NCI-H2107 (cell line): ENCODE results near the gene NPAS3.

ENCODE experiments used
- DNase-seq: peaks from one replicate; lab custom pipeline; 2025; lab: John Stamatoyannopoulos, UW

NPAS3 gene

DNA sequence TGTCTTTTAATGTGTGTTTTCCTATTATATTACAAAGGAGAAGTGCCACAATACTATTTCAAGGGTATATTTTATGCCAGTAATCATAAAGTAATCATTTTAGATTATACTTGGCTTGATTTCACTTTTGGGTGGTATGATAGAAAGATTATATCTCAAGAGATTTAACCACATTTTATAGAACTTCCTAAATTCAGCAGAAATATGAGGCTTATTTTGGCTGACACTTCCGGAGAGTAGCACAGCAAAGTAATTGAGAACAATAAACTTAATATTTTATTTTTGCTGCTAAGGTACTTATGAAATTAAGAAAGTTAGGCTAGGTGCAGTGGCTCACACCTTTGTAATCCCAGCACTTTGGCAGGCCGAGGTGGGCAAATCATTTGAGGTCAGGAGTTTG, 319.1 kb downstream of the NPAS3 start:
- no peak for DNase-seq

DNA sequence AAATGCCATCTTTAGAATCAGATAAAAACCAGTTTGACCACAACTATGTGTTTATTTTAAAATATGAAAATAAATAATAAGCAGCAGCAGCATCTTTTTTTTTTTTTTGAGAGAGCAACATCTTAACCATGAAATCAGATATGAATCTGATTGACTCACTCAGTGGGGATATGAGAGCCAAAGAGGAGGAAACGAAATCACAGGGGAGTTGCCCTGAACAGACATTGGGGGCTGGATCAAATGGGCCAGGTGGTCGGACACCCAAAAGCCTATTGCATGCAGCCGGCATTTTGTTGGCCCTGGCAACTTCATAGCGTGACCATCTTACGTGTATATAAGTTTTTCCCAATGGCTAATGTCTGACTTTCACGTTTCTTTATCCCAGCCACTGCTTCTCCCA, 321.1 kb downstream of the NPAS3 start:
- DNase-seq, result no peak

DNA sequence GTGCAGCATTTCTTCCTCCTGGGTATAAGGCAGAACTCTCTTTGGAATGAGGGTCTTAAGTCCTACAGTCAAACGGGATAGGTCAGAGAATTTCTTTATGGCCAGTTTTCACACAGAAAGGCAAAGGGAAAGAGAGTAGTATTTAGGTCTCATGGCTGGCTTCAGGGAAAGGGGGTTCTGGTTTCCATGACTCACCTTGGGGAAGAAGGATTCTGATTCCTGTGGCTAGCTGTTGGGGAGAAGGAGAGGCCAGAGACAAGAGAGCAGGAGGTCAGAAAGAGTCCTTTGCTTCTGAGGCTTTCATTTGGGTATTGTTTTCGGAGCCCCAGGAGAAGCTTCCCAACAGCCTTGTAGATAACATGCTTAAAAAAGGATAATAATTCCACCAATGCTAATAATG, 332.5 kb downstream of the NPAS3 start:
- no peak for DNase-seq

DNA sequence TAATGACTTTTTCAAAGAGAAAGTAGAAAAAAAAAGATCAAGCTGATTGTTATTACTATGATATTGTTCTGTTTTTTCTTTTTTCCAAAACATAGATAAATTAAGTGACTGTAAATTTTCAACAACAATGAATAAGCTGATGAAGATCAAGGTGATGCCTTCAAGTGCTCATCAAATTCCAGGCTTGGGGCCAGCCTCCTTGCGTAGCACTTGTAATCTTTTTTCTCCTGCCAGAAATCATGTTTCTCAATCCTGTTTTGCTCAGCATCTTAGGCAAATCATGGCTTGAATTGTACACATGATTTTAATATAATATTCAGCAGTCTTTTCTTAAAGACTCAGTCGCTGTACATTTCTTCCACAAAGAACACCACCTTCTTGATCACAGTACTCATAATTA, 333.2 kb downstream of the NPAS3 start:
- no peak for DNase-seq

DNA sequence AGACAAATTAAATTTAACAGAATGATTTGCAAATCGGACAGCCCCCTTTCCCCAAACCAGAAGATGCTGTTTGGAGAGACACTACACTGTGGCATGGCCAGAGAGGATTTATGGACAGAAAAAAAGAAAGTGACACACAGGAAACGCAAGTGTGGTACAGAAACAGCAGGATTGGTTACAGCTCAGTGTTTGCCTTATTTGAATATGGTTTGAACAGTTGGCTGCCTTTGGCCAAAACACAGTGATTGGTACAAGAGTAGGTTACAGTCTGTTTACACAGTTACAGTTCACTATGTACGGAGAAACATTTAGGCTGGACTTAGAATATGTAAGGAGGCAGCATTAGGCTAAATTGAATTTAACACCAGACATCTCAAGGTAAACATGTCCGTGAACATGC, 335.3 kb downstream of the NPAS3 start:
- no peak for DNase-seq

DNA sequence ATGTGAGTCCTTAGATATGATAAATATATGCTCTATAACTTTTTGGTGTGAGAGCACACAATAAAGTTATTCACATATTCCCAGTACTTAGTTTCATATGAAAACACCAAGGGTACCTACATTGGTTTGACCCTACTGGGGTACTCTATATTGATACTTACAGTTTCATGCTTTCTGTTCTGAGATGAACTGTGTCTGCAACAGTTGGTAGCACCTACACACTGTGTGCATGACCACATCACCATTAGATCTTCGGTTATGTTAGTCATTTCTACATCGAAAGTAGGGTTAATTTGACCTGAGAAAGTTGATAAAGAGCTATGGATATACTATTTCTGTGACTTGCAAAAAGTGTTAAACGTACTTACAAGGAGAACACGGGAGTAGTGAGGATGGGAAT, 337.2 kb downstream of the NPAS3 start:
- no peak for DNase-seq

DNA sequence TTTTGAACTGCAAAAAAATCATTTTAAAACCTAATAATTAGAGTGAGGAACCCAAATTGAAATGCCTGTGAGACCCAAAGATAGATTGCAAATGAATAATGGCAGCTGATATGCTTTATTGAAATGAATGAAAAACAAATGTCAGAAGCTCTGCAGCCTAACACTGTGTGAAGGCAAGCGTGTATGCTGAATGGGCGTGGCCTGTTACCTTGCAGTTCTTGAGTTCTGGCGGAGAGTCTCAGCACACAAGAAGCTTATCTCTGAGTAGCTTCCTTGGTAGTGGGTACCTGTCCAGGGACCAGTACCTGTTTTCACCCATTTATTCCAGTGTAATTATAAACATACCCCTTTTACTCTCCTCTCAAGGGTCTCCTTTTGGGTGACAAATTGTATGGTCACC, 341.2 kb downstream of the NPAS3 start:
- DNase-seq, result no peak

DNA sequence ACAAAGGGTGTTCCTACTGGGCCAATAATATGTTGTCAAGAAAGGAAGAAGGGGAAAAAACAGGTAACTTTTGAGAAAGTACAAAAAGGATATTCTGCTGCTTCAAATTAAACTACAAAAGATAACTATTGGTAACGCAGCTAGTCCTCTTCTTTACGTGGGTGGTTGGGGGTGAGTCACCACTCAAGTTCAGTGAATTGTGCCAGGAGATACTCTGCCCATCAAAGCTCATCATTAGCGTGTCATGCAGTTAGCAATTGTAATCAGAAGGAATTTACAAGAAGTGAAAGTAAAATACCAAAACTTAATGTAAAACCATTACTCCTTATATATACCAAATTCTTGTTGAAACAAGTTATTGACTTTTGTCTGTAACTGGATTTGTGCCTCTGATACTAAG, 342.0 kb downstream of the NPAS3 start:
- no peak for DNase-seq

DNA sequence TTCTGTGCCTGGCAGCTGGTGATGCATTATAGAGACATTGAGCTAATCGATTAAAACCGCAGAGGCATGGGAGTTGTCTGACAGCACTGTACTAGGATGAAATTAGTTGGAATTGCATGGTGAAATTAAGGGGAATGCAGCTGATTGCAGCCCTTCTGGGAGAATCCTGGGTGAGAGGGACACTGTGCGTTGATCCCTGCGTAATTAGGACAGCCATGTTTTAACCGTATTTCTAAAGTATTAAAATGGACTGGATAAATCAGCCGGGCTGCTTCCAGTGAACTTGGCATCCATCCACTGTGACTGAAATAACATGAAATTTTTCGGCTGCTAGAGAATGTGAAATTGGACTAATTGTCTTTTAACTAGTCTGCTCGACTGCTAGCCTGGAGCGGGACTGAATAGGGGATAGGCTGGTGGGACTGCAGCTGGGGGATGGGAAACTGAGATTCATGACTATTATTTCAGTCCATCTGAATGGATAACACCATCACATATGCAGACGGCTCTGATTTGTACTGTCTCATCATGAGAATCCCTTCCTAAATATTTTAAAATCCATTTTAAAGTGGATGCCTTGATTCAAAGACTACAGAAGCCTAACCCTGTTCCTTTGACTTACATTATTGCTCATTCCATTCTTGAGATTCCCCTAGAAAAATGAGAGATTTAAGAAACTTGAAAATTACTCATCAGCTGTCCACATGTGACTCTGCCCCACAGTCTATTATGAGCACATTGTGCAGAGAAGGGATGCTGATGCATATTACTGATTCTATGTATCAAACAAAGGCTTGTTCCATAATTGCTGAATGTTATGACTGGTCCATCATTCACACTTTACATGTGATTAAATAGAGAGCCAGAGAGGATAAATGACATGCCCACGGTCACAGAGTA, 343.9 kb downstream of the NPAS3 start:
- no peak for DNase-seq

DNA sequence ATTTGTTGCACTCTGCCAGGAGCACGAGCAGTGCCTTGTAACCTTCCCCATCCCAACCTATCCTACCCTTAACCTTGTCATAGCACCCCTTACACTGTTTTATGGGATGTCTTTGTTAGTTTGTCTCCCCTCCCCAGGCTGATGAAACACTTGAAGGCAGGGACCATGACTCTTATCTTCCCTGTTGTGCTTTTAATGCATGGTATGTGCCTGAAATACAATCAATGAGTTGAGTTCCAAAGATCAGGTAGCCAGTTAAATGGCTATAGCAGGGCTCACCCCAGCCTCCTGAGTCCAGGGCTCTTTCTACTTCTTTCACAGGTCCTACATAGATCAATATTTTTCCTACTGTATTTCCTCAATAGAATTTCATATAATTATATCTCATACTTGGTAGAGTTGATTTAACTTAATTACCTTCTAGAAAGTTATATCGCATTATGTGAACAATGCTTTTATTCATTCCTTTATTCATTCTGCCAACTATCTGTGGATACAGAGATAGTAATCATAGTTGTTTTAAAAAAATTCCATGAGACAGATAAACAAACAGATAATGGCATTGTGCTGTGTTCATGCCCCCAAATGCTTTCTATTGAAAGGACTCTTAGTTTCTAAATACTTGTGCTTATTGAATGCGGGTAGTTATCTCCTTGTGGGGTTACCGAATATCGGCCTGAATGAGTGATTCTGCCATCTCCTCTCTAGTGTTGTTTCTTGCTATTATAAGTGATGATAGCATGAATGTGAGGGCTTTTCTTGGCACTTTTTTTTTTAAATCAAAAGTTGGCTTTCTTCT, 347.4 kb downstream of the NPAS3 start:
- DNase-seq, result no peak

DNA sequence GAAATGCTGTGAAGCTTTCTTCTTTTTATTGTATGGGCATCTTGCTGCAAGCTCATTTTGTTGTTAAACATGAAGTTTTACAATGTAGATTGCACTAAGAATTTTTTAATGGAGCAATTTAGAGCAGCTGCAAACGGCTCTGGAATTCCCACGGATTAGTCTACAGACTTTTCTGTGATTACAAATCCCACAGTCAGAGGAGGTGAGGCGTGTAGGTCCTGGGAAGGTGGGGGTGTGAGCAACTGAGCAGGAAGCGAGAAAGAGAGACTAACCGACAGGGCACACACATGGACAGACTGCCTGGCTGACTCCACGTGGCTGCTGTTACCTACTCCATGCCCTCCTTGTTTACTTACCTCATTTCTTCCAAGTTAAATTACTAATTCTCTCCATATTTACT, 348.5 kb downstream of the NPAS3 start:
- DNase-seq, result no peak

DNA sequence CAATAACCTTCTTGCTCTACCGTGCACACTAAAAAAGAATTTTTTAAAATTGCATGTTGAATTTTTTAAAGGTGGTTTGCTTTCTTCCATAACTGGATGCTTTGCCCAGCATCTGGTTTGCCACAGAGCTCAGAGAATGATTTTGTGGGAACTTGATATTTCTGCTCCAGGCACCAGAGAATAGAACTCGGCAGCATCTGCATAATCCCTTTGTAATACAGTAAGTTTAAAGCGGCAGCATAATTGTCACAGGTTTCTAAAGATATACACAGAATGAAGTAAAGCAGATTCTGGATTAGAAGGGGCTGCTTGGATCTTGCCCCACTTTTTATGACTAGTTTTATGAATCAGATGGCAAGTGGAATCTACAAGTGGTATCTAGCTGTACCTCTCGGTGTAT, 352.0 kb downstream of the NPAS3 start:
- DNase-seq, result no peak

DNA sequence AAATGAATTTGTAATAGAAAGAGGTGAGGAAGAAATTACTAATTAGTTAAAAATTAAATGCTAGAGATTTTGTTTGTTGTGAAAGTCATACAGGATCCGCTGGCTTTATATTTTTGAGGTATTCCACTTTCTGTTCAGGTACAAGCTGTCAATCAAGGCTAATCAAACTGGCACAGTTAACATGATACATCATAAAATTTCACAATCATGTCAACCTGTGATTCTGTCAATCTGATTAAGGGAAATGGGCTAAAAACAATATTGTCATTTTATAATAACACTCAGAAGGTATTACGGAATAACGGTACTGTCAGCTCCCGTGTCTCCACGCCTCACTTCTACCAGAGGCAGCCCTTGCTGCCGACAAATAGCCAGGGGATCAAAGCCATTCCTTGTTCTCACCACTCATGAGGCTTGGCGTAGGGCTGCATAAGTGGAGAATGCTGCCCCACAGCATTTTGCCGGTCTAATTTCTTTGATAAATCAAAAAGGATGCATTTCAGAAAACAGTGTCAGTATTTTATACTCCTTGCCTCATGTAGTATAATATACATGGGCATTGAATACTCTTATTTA, 352.9 kb downstream of the NPAS3 start:
- no peak for DNase-seq

DNA sequence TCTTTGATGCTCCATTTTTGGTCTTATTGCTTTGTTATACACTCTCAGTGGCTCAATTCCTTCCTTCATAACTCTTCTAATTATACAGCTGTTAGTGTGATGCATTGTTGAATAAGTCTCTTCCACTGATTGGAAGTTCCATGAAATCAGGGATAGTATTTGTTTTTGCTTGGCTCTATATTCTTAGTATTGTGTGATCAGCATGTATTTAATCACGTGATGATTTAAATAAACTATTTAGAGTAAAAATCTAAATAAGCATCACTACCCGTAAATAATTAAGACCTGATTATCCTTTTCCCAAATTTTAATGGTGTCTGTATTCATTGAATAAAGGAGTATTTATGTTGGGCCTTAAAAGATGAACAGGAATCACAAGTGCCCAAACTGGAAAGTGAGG, 355.7 kb downstream of the NPAS3 start:
- DNase-seq, result no peak

DNA sequence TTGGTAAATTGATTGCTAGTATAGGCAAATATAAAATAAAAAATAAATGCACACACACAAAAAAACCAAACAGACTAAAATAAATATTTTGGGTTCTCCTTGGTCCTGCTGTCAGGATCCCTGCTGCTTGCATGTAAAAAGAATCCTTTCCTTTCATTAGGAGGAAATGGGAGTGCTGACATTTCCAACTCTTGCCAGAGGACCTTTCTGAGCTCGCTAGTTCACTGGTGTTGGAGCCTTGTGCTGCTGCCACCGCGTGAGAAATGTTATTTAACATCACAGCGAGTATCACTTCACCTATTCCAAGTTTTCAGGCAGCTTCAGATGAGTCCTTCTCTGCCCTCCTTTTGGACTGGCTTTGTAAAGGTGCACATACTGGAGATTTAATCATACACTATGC, 358.9 kb downstream of the NPAS3 start:
- no peak for DNase-seq

DNA sequence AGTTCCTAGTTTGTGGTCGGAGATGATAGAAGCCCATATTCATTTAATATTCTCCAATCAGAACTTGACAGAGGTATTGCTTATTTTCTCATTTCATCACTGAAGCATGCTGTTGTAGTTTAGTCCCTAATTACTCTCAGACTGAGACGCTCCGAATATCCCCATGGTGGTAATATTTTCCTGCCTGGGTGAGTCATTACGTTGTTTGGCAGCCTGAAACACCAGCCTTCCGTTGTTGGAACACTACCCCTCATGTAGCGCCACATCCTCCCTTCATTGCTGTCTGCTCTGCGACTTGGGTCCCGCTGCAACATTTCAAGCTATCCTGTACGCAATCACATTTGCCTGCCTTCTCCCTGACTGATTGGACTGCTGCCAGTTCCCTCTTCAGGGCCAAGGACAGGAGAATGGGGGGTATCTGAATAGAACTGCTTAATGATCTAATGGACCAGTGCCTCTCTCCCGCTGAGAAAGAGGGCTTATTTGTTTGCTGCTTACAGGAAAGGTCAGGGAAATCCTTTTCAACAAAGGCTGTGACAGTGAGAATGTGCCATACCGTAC, 369.1 kb downstream of the NPAS3 start:
- no peak for DNase-seq

DNA sequence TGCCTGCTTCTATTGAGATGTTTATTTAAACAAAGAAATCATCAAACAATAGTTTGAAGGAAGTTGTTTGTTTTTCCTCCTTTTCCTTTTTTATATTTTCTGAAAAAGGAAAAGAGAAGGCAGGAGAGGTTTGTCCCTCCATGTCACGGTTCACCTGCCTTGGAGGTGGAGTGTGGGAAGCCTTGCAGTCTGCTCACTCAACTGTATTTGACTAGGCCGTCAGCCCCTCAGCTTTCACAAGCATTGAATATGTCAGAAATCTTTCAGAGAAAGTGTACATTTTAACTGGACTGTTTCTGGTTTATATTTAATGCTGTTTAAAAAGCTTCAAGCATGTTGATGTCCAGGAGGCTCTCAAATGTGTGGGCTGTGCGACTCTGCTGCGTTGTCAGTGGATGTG, 370.4 kb downstream of the NPAS3 start:
- no peak for DNase-seq

DNA sequence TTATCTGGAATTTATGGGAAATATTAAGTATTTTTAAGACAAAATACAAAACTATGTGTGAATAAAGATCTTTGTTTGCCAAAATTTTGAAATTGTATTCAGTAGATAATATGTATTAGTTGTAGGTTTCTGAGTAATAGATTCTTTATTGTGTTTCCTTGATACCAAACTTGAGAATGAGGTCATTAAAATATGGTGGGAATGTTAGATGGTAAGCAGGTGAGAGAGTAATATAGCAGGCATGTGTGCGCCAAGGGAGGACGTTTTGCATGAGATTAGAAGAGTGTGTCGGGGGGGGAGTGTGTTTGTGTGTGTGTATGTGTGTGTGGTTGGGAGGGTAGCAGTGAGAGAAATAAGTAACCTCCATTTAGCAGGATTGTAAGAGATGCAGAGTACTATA, 376.5 kb downstream of the NPAS3 start:
- DNase-seq, result no peak

DNA sequence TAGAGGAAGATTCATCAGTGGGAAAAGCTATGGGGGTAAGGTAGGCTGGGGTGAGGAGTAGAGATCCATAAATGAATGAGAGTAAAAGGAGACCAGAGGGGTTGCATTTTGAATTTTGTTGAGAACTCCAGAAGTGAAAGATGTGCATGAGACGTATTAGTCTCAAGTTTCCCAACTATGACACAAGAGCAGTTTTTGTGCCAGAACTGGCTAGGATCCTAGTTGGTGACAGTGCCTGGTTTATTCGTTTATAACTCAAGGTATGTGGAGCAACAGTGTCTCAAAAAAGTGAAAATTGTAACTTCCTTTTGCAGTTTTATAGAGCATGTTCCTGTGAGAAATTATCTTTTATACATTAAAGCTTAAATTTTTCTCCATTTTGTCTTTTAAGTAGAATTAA, 377.0 kb downstream of the NPAS3 start:
- no peak for DNase-seq

DNA sequence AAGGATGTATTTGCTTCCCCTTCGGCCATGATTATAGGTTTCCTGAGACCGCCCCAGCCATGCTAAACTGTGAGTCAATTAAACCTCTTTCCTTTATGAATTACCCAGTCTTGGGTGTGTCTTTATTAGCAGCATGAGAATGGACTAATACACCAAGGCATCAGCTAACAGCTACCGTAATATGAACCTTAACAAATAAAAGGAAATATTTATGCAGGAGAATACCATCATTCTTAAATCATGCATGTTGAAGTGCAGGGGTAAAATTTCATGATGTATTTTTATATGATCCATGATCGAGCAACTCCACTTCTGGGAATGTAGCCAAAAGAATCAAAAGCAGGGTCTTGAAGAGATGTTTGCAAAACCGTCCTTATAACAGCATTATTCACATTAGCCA, 379.0 kb downstream of the NPAS3 start:
- peak; percentile 13 for DNase-seq

DNA sequence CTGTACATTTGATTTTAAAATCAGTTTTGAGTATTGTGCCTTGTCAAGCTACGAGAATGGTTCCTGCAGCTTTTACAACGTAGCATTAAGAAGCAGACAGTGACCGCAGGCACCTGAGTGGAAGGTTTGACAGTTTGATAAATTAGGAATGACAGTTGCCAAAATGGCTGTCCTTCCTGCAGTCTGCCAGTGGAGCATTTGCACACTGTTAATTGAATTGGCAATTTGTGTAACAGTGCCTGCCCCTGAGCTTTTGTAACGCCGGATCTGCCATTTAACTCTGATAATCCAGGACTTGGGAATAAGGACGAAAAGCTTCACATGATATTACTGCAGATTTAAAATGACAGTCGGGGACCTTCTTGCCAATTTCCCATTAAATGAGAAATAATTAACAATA, 385.3 kb downstream of the NPAS3 start:
- DNase-seq, result no peak

DNA sequence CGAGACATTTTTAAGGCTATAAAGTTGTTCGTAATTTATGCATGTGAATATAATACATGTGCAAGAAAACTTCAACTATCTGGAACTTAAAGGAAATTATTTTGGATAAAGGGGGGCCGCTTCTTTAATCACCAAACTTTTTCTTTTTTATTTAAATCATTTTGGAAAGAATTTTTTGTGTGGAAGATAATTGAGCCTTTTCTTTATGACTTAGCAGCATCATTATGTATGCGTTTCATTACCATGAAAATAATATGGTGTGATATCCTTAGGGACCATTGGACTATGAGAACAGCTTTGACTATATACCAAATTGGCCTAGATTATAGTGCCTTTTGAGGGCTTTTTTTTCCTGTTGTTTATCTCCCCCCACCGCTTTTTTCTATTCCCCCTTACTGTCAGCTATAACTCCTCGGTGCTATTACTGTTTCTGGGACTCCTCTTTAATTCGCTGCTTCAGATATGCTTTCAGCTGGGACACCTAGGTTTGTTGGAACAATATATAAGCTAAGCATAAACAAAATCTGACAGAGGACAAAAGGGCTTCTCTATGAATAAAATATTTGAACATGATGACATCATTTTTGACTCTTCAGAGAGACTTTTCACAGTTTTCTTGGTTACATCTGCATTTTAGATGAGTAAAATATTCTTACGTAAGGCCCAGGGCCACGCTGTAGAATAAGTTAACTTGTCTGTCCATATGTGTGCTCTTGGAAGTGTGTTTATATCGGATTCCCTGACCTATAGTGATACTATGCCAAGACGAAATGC, 392.7 kb downstream of the NPAS3 start:
- DNase-seq, result no peak
